ENCODE measurements around the gene TTN. TPM values are rescaled to one million over a fixed set of nuclear protein-coding genes. Genes with fewer than 3 reads are reported as not detected.

Gene TTN
- total and polyA plus RNA-seq, 2 of the 8 experiments (the other 6 are each of a cell fraction or from before 2014, with no cell fraction given), result 0.30 to 9.7 TPM

GRCh38 chr2:178491612-178492011 is 315.6 kb downstream of the TTN start:
- Histone ChIP-seq H2BK5ac (ENCODE audit: low read depth, low read length) (no peak overlapping the region), H3K4me3 (ENCODE audit: extremely low read depth in 1 of 4, insufficient read depth in 2 of 4, low read depth in 3 of 4, low read length in 4 of 4) (no peak overlapping the region), H4K20me1 (replicated peaks in 1 of 2; ENCODE audit: control insufficient read depth in 1 of 2, insufficient read depth in 2 of 2, low read length in 2 of 2) (peaks cover 0 to 1% of the 10 kb centered on the region in 2 experiments), H2BK120ac (replicated peaks; ENCODE audit: low read depth, low read length) (no peak overlapping the region), H4K8ac (ENCODE audit: extremely low read depth, insufficient read depth, low read length) (no peak overlapping the region), H3K9ac (replicated peaks in 1 of 4; ENCODE audit: extremely low read depth in 1 of 4, low read depth in 3 of 4, low read length in 3 of 4) (no peak overlapping the region), H2BK15ac (ENCODE audit: low read length) (no peak overlapping the region), H3K4me1 (replicated peaks in 1 of 4; ENCODE audit: control insufficient read depth in 3 of 4, insufficient read depth in 4 of 4, low read length in 3 of 4) (no peaks in the 10 kb centered on the region), H3K4me2 (ENCODE audit: insufficient read depth in 1 of 2, low read depth in 2 of 2, low read length in 2 of 2) (no peak overlapping the region), H3K27ac (ENCODE audit: low read depth, low read length) (no peak overlapping the region), H3K36me3 (ENCODE audit: control insufficient read depth in 2 of 4, insufficient read depth in 4 of 4, low read length in 3 of 4) (peaks cover 0 to 18% (median 10%) of the 10 kb centered on the region in 4 experiments; a peak in 6 of 8 replicates), H3K23ac (ENCODE audit: insufficient read length) (no peak overlapping the region), H3K27me3 (replicated peaks in 1 of 4; ENCODE audit: control insufficient read depth in 3 of 4, extremely low read depth in 1 of 4, insufficient read depth in 3 of 4, low read length in 3 of 4) (peaks cover 0 to 1% (median 0%) of the 10 kb centered on the region in 4 experiments; a peak in 1 of 7 replicates), H2BK12ac (ENCODE audit: low read depth, low read length) (no peak overlapping the region), H4K91ac (replicated peaks; ENCODE audit: insufficient read length, low read length) (no peak overlapping the region), H4K5ac (ENCODE audit: insufficient read length, low read depth, low read length) (no peak overlapping the region), H3K56ac (replicated peaks; ENCODE audit: insufficient read length, low read depth, low read length) (no peak overlapping the region), H3K23me2 (ENCODE audit: low read depth, low read length) (no peaks in the 10 kb centered on the region), H2AFZ (ENCODE audit: low read length) (no peak overlapping the region), H3K14ac (ENCODE audit: insufficient read length) (no peak overlapping the region), H2BK20ac (ENCODE audit: low read length) (no peak overlapping the region), H3K4ac (replicated peaks; ENCODE audit: insufficient read length, low read depth, low read length) (no peak overlapping the region), H3K9me3 (ENCODE audit: insufficient read depth in 2 of 2, low read depth in 1 of 2, low read length in 1 of 2) (no peaks in the 10 kb centered on the region), H3K18ac (ENCODE audit: extremely low read depth, low read length) (no peak overlapping the region), H3K79me2 (ENCODE audit: control insufficient read depth in 1 of 2, insufficient read depth in 2 of 2, low read length in 2 of 2) (no peaks in the 10 kb centered on the region), H2AK5ac (ENCODE audit: low read depth, low read length) (no peak overlapping the region), H3K79me1 (ENCODE audit: low read depth, low read length) (no peaks in the 10 kb centered on the region; the same call in 1 of the 2 replicates)
- CTCF ChIA-PET (ENCODE audit: partially characterized antibody), result interaction anchor here (1.4 kb wide), 1 partner anchor 31 kb away, joined by 3 read pairs; no protein-coding TSS in a partner anchor
- TF ChIP-seq RAD21 (IDR thresholded peaks at IDR 0.05 in 1 of 2, conservative IDR thresholded peaks at IDR 0.05 in 1 of 2; ENCODE audit: low read depth in 2 of 2, low read length in 2 of 2) (no peak), RNF2 (IDR thresholded peaks at IDR 0.05; ENCODE audit: borderline replicate concordance, low read depth, low read length, missing control alignments, poor library complexity, severe bottlenecking) (no peak), SP4 (IDR thresholded peaks at IDR 0.05; ENCODE audit: low read length) (no peak), NRF1 (IDR thresholded peaks at IDR 0.05; ENCODE audit: low read depth, low read length) (no peak), TEAD4 (IDR thresholded peaks at IDR 0.05; ENCODE audit: low read depth, low read length) (no peak), SIRT6 (IDR thresholded peaks at IDR 0.05; ENCODE audit: low read length) (no peak), CREB1 (IDR thresholded peaks at IDR 0.05) (no peak), SIN3A (conservative IDR thresholded peaks at IDR 0.05 in 1 of 2, IDR thresholded peaks at IDR 0.05 in 1 of 2; ENCODE audit: low read depth in 1 of 2, low read length in 2 of 2) (no peak), RFX5 (IDR thresholded peaks at IDR 0.05; ENCODE audit: borderline replicate concordance, low read depth, low read length) (no peak)
- DNase-seq (ENCODE audit: low read depth in 1 of 2, low spot score in 2 of 2) (no peak), FAIRE-seq (no peak)
- POLR2A ChIA-PET (ENCODE audit: partially characterized antibody), result no interaction called here
- 86% methylated on average over 6 of the region's 6 CpGs; no CpG with 5 or more reads in 1 of the 2 experiments for WGBS, 2 experiments (ENCODE audit: extremely low coverage in 1 of 2, insufficient coverage in 1 of 2, insufficient read length in 1 of 2, insufficient replicate concordance in 2 of 2, low coverage in 1 of 2, low lambda C conversion rate in 2 of 2, missing lambda C conversion rate in 1 of 2)

All from H1 (cell line).